ENCODE results near the gene PROSER1. TPM values are rescaled to one million over a fixed set of nuclear protein-coding genes. Genes with fewer than 3 reads are reported as not detected.
"Not testable (repeated sequence)": the region's sequence is repeated elsewhere in the genome, so short reads cannot be mapped to it uniquely, and the experiment has no call there.

Gene PROSER1
- total RNA-seq, 1 experiment from 2014 or later = 30.1 TPM

GRCh38 chr13:39012608-39013007 lies 25.3 kb downstream of the PROSER1 start:
- no peak for DNase-seq
- Histone ChIP-seq H2AFZ (no peak overlapping the region), H3K27me3 (ENCODE audit: insufficient read depth, low read depth) (no peaks in the 10 kb centered on the region), H3K27ac (no peak overlapping the region), H3K4me1 (replicated peaks; ENCODE audit: insufficient read depth) (no peaks in the 10 kb centered on the region), H3K9me3 (ENCODE audit: insufficient read depth, low read depth) (no peaks in the 10 kb centered on the region), H3K36me3 (ENCODE audit: low read depth) (peaks cover 31% of the 10 kb centered on the region), H4K20me1 (ENCODE audit: insufficient read depth) (no peaks in the 10 kb centered on the region; the same call in 1 of the 2 replicates), H3K9me2 (ENCODE audit: insufficient read depth) (no peaks in the 10 kb centered on the region), H3K4me3 (no peak overlapping the region), H3K4me2 (no peak overlapping the region), H3K79me2 (ENCODE audit: low read depth) (no peaks in the 10 kb centered on the region), H3F3A (ENCODE audit: insufficient read depth, low read depth) (no peaks in the 10 kb centered on the region)
- POLR2A ChIA-PET (ENCODE audit: unreplicated experiment) = no interaction called here
- no TSS peak for BruUV-seq (replicated peaks)
- CTCF ChIA-PET = no interaction called here
- TF ChIP-seq EZH2 (IDR thresholded peaks at IDR 0.05; ENCODE audit: low read depth) = no peak
- TF ChIP-seq, protein P1, sequence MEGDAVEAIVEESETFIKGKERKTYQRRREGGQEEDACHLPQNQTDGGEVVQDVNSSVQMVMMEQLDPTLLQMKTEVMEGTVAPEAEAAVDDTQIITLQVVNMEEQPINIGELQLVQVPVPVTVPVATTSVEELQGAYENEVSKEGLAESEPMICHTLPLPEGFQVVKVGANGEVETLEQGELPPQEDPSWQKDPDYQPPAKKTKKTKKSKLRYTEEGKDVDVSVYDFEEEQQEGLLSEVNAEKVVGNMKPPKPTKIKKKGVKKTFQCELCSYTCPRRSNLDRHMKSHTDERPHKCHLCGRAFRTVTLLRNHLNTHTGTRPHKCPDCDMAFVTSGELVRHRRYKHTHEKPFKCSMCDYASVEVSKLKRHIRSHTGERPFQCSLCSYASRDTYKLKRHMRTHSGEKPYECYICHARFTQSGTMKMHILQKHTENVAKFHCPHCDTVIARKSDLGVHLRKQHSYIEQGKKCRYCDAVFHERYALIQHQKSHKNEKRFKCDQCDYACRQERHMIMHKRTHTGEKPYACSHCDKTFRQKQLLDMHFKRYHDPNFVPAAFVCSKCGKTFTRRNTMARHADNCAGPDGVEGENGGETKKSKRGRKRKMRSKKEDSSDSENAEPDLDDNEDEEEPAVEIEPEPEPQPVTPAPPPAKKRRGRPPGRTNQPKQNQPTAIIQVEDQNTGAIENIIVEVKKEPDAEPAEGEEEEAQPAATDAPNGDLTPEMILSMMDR (conservative IDR thresholded peaks at IDR 0.05) = no peak; the same call in 1 of the 2 replicates
- intact Hi-C loops (cut with micrococcal nuclease; ENCODE audit: unreplicated experiment) = no loop called here

- H3K4me2 ChIP-seq; BruUV-seq (replicated peaks); CTCF ChIA-PET: not testable (repeated sequence)
These were observed 31.3 kb downstream of the PROSER1 start for GRCh38 chr13:39006371-39007111.

GRCh38 chr13:38998739-38999138 lies 39.1 kb downstream of the PROSER1 start:
- H3K27me3 ChIP-seq (ENCODE audit: insufficient read depth, low read depth) = no peaks in the 10 kb centered on the region
- no TSS peak for BruUV-seq (replicated peaks)
- no peaks in the 10 kb centered on the region for H4K20me1 ChIP-seq (ENCODE audit: insufficient read depth)
- no peak overlapping the region for H3K27ac ChIP-seq
- H3K4me2 ChIP-seq = no peak overlapping the region
- no peaks in the 10 kb centered on the region for H3K9me2 ChIP-seq (ENCODE audit: insufficient read depth)
- ChIA-PET POLR2A (ENCODE audit: unreplicated experiment) (interaction anchor here (0.6 kb wide), 1 partner anchor 76 kb away, joined by 4 read pairs; no protein-coding TSS in a partner anchor), CTCF (no interaction called here)
- no peak for DNase-seq
- H2AFZ ChIP-seq = no peak overlapping the region
- no peaks in the 10 kb centered on the region for H3F3A ChIP-seq (ENCODE audit: insufficient read depth, low read depth)
- H3K36me3 ChIP-seq (ENCODE audit: low read depth) = no peaks in the 10 kb centered on the region
- TF ChIP-seq, protein P1 (conservative IDR thresholded peaks at IDR 0.05) = no peak
- no peak for TF ChIP-seq EZH2 (IDR thresholded peaks at IDR 0.05; ENCODE audit: low read depth)
- no peaks in the 10 kb centered on the region for H3K79me2 ChIP-seq (ENCODE audit: low read depth)
- no peak overlapping the region for H3K4me3 ChIP-seq
- intact Hi-C loops (cut with micrococcal nuclease; ENCODE audit: unreplicated experiment) = no loop called here
- no peaks in the 10 kb centered on the region for H3K4me1 ChIP-seq (replicated peaks; ENCODE audit: insufficient read depth)
- H3K9me3 ChIP-seq (ENCODE audit: insufficient read depth, low read depth) = no peaks in the 10 kb centered on the region

More at GRCh38 chr13:39006371-39007111, 31.3 kb downstream of the PROSER1 start:
- H3K27me3 ChIP-seq (ENCODE audit: insufficient read depth, low read depth); H4K20me1 ChIP-seq (ENCODE audit: insufficient read depth); H3K27ac ChIP-seq; H3K9me2 ChIP-seq (ENCODE audit: insufficient read depth); intact Hi-C loops (cut with micrococcal nuclease; ENCODE audit: unreplicated experiment); DNase-seq; H2AFZ ChIP-seq; H3K4me3 ChIP-seq; H3F3A ChIP-seq (ENCODE audit: insufficient read depth, low read depth); H3K79me2 ChIP-seq (ENCODE audit: low read depth); H3K36me3 ChIP-seq (ENCODE audit: low read depth); H3K9me3 ChIP-seq (ENCODE audit: insufficient read depth, low read depth); POLR2A ChIA-PET (ENCODE audit: unreplicated experiment); H3K4me1 ChIP-seq (replicated peaks; ENCODE audit: insufficient read depth): not testable (repeated sequence)

- no peaks in the 10 kb centered on the region for H3K36me3 ChIP-seq (ENCODE audit: low read depth)
- no peak overlapping the region for H3K4me3 ChIP-seq
- no peaks in the 10 kb centered on the region for H4K20me1 ChIP-seq (ENCODE audit: insufficient read depth)
- intact Hi-C loops (cut with micrococcal nuclease; ENCODE audit: unreplicated experiment) = no loop called here
- H3K79me2 ChIP-seq (ENCODE audit: low read depth) = no peaks in the 10 kb centered on the region
- H3K9me3 ChIP-seq (ENCODE audit: insufficient read depth, low read depth) = no peaks in the 10 kb centered on the region
- POLR2A ChIA-PET (ENCODE audit: unreplicated experiment) = no interaction called here
- no peak overlapping the region for H3K27ac ChIP-seq
- H3K4me1 ChIP-seq (replicated peaks; ENCODE audit: insufficient read depth) = no peaks in the 10 kb centered on the region
- H3F3A ChIP-seq (ENCODE audit: insufficient read depth, low read depth) = no peaks in the 10 kb centered on the region
- no peak overlapping the region for H2AFZ ChIP-seq
- BruUV-seq (replicated peaks) = no TSS peak
- no peaks in the 10 kb centered on the region for H3K9me2 ChIP-seq (ENCODE audit: insufficient read depth)
- H3K27me3 ChIP-seq (ENCODE audit: insufficient read depth, low read depth) = no peaks in the 10 kb centered on the region
- no peak overlapping the region for H3K4me2 ChIP-seq
- CTCF ChIA-PET = no interaction called here
- no peak for TF ChIP-seq EZH2 (IDR thresholded peaks at IDR 0.05; ENCODE audit: low read depth)
- TF ChIP-seq, protein P1 (conservative IDR thresholded peaks at IDR 0.05) = no peak
- DNase-seq = no peak
These were observed 44.5 kb downstream of the PROSER1 start for GRCh38 chr13:38993381-38993780.

Measured in PC-9 (cell line).